H1 (cell line): Measurements from ENCODE around the gene GANAB.

Experiments used
- CEBPB ChIP-seq: IDR thresholded peaks from 2 replicates; pipeline ENCODE4 v1.6.1; 2012; ENCODE audit warnings: low read depth, low read length
- TAF1 ChIP-seq: IDR thresholded peaks from 2 replicates; pipeline ENCODE4 v1.6.1; 2011; ENCODE audit warnings: mild to moderate bottlenecking, low read depth, low read length
- ZNF274 ChIP-seq: IDR thresholded peaks from 2 replicates; pipeline ENCODE4 v1.7.0; 2012; ENCODE audit warnings: low read length, borderline replicate concordance; ENCODE audit errors: extremely low read depth
- TF ChIP-seq, protein P1 (sequence below), 3 experiments: IDR thresholded peaks; 1 replicate in 2 of 3; 2 replicates in 1 of 3; pipeline versions ENCODE4 v1.5.1 to v1.6.1; 2011; ENCODE audit warnings: low read length in 3 of 3, mild to moderate bottlenecking in 3 of 3, inconsistent platforms in 2 of 3, low read depth in 1 of 3, moderate library complexity in 1 of 3; ENCODE audit not compliant: insufficient read depth in 1 of 3; ENCODE audit errors: control extremely low read depth in 1 of 3

DNA sequence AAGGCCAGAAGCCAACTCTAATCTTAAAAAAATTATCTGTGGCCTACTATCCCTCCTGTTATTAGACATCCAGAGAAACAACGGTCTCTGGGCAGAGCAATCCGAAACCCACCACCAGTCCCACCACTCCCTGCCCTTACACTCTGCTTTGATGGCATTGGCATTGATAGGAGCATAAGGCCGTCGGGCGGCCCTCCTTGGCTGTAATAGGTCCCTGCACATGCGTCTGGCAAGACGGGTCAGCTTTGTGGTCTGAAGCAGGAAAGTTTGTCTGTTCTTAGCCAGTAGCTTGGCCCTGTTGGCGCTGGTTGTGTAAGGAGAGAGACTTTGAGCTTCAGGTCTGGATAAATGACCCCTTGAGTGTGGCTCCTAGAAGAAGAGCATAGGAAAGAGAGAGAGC, 51.3 kb downstream of the GANAB start:
- TF ChIP-seq TAF1 (no peak), ZNF274 (no peak), CEBPB (no peak)
- TF ChIP-seq, protein P1, sequence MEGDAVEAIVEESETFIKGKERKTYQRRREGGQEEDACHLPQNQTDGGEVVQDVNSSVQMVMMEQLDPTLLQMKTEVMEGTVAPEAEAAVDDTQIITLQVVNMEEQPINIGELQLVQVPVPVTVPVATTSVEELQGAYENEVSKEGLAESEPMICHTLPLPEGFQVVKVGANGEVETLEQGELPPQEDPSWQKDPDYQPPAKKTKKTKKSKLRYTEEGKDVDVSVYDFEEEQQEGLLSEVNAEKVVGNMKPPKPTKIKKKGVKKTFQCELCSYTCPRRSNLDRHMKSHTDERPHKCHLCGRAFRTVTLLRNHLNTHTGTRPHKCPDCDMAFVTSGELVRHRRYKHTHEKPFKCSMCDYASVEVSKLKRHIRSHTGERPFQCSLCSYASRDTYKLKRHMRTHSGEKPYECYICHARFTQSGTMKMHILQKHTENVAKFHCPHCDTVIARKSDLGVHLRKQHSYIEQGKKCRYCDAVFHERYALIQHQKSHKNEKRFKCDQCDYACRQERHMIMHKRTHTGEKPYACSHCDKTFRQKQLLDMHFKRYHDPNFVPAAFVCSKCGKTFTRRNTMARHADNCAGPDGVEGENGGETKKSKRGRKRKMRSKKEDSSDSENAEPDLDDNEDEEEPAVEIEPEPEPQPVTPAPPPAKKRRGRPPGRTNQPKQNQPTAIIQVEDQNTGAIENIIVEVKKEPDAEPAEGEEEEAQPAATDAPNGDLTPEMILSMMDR (IDR thresholded peaks at IDR 0.05; ENCODE audit: control extremely low read depth in 1 of 3, insufficient read depth in 1 of 3, low read depth in 1 of 3, low read length in 3 of 3), result no peak
